Measurements from ENCODE around the gene SOD3.

Gene SOD3

GRCh38 chr4:24801136-24801855 lies 5.9 kb downstream of the SOD3 start:
- DNase-seq (ENCODE audit: low read depth in 2 of 2) = no peak

DNA sequence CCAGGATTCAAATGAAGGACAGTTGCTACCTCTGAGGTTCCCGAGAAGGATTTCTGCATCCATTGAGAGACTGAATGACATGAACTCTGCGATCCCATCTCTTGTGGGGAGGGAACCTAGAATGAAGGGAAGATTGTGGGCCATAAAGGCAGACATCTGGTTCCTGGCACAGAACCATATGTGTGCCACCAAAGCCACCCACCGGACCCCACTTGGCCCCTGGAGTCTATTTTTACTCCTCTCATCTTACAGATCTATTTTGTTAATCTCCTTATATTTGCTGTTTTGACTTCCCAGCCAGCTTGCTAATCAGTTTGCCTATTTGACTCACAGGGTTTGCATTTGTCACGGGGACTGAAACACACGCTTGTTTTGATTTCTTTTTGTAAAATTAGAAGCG lies 7.3 kb downstream of the SOD3 start:
- no peak for DNase-seq (ENCODE audit: low read depth in 2 of 2)

DNA sequence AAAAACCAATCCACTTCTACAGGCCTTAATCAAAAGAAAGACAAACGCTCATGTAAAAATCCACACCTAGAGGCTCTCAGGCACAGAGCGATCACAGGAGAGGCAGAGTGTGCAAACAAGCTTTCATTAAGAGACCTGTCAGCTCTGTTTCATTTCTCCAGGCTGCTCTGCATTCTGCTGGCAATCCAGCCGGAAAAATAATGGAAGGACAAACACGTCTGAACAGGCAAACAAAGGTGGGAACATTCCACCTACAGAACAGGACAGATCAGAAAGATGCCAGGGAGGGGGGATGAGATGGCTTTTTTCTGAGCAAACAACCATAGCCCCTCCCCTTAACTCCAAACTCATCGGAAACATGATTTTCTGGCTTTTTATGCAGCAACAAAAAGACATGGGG lies 9.7 kb downstream of the SOD3 start:
- no peak for DNase-seq (ENCODE audit: low read depth in 2 of 2)

- no peak for DNase-seq (ENCODE audit: low read depth in 2 of 2)
Observed at GRCh38 chr4:24805566-24805965, 10.2 kb downstream of the SOD3 start.

DNA sequence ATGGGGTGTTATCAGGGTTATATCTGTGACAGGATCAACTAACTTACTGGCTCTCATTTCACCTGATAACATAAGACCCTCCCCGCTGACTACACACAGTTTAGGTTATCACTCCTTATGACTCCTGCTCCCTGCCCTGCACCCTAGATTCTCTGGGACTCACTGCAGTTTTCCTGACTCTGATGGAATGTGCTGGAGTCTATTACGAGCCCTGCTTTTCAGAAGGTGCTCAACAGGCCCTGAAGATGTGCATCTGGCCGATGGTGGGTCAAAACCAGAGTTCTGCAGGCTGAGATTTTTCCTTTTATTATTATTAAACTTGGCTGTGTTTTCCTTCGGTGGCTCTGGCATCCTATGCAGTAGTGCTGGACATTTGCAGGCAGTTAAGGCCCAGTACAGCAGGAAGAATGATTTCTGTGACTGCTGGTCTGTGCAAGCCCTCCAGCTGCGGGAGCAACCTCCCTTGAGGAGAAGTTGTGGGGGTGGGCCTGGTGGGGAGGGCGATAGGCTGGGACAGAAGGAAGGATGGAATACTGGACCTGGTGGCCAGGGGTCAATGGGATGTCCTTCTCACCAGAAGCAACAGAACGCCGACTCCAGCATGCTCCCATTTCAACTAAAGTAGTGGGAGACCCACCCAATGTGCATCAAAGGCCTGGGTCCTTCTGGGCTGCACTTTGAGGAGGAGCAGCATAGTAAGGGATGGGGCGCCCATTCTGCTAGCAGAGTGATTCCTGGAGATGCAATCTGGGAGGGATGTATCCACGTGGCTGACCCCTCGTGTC lies 11.0 kb downstream of the SOD3 start:
- DNase-seq (ENCODE audit: low read depth in 2 of 2) = no peak

- no peak for DNase-seq (ENCODE audit: low read depth in 2 of 2)
Observed at GRCh38 chr4:24807611-24808010, 12.2 kb downstream of the SOD3 start.

- no peak for DNase-seq (ENCODE audit: low read depth in 2 of 2)
Observed at GRCh38 chr4:24808261-24808660, 12.9 kb downstream of the SOD3 start.

- no peak for DNase-seq (ENCODE audit: low read depth in 2 of 2)
Observed at GRCh38 chr4:24808955-24809354, 13.6 kb downstream of the SOD3 start.

- no peak for DNase-seq (ENCODE audit: low read depth in 2 of 2)
Observed at GRCh38 chr4:24809376-24809775, 14.0 kb downstream of the SOD3 start.

- DNase-seq (ENCODE audit: low read depth in 2 of 2) = no peak
Observed at GRCh38 chr4:24809815-24810405, 14.5 kb downstream of the SOD3 start.

DNA sequence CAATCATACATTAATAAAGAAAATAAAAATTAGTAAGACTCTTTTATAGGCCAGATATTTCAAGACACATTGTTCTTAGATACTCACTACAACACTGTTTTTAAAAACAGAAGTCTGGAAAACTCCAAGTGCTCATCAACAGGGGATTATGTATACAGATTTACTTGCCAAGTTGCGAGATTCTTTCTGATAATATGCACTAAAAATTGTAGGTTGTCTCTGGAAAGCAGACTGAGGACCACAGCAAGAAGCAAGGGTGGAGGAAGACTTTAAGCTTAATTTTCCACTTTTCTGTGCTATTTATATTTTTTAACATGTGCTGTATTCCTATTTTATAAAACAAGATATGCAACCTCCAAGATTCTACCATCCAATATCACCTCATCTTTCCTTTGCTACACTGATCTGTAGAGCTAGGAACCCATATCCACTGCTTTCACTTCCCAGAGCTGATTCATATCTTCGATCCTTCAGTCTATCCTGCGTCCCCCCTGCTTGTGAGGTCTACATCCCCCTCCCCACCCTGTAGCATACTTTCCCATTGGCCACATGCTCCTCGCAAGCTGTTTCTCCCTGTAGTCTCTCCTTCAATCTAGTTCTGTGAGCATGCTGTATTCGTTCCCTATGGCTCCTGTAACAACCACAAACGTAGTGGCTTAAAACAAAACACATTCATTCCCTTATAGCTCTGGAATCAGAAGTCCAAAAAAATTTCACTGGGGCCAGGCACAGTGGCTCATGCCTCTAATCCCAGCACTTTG lies 15.7 kb downstream of the SOD3 start:
- no peak for DNase-seq (ENCODE audit: low read depth in 2 of 2)

- DNase-seq (ENCODE audit: low read depth in 2 of 2) = no peak
Observed at GRCh38 chr4:24813732-24814131, 18.4 kb downstream of the SOD3 start.

DNA sequence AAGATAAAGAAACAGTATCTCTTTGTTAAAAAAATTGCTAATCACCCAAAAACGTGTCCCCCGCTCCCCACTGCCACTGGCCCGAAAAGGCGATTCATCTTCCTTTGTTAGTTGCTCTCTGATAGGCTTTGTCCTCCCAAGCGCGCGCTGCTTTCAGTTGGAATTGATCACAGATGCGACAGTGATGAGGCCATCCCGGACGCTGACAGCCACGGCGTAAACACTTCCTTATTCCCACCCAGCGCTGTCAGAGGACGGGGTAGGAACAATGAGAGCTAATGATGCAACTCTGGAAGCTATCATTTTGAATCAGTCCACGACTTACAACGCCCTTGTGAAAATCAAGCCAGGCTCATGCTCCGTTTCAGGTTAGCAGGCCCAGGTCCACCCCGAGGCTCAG lies 21.4 kb downstream of the SOD3 start:
- DNase-seq (ENCODE audit: low read depth in 2 of 2) = no peak

DNA sequence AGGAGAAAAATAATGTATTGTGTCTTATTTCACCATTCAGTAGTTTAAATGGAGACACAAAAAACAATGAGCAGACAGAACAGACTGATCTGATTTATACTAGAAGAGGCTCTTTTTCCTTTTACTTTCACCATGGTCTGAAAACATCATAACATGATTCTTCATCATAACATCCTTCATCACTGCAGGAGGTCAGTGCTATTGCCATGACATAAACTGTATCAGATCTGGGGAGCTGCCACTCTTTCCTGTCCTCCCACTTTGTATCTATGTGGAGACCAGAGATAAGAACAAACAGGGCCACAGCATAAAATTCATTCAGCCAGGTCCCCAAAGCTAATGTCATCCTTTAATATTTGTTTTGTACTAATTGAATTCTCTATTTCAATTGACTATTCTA lies 25.2 kb downstream of the SOD3 start:
- DNase-seq (ENCODE audit: low read depth in 2 of 2) = no peak

DNA sequence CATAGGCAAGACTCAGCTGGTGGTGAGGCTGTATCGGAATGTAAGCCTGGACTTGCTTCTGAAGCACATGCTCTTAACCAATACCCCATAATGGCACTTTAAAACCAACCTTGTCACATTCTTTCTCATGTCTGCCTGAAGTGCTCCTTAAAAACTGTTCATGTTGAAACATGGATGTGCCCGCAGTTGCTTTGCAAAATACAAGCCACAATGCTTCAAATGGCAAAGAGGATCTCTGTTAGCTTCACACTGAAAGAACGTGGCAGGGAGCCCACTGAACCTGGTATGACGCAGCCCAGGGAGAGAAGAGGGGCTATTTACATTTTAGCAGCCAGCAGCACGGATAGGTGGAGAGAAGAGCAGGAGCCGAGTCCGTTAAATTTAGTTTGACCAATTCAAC lies 29.3 kb downstream of the SOD3 start:
- no peak for DNase-seq (ENCODE audit: low read depth in 2 of 2)

DNA sequence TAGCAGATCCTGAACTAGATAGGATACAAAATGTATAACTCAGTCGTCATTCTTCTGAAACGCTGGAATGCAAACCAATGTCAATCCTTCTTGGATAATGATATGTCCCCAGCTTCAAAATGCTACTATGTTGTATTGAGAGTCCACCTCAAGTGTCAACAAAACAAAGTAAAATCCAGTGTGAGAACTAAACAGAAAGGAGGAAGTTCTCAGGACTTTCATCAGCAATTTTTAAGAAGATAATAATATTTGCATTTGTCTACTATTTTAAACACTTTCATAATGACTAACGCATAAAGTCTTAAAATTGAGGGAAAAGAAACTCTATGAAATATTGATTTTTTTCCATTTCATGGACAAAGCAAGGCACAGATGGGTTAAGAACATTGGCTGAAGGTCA lies 36.3 kb downstream of the SOD3 start:
- DNase-seq (ENCODE audit: low read depth in 2 of 2) = no peak

DNA sequence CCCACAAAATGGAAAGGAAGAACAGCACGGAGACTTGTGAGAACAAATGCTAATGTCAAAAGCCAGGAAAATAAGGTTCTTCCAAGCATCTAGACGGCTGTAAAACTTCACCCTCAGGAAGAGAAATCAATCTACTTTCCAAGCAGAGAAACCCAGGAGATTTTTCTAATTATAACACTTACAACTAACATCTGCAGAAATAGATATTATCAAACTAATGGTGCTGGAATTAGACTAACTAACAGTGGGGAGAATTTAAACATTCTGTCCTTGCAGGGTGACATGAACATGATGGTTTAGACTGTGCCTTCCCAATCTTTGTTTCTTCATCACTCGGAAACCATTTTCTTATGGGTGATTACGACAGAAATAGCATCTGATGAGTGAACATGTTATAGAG lies 40.3 kb downstream of the SOD3 start:
- no peak for DNase-seq (ENCODE audit: low read depth in 2 of 2)

- DNase-seq (ENCODE audit: low read depth in 2 of 2) = no peak
Observed at GRCh38 chr4:24836661-24837242, 41.4 kb downstream of the SOD3 start.

DNA sequence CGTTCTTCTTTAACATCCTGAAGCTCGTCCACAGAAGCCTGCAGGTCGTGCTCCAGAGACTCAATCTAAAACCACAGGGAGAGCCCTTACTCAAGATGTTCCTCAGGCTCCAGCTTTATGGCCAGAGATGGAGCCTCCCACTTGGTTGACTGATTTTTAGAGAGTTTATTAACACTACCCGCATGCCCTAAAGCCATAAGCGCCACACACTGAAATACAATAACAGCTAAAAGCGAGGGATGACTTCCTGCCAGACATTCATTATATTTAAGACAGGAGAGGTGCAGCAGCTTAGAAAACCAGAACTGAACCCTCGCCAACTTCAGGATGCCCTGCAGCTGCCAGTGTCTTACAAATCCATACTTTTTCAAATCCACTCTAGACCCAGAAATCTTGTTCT lies 42.0 kb downstream of the SOD3 start:
- DNase-seq (ENCODE audit: low read depth in 2 of 2) = no peak

- DNase-seq (ENCODE audit: low read depth in 2 of 2) = no peak
Observed at GRCh38 chr4:24837781-24838180, 42.4 kb downstream of the SOD3 start.

DNA sequence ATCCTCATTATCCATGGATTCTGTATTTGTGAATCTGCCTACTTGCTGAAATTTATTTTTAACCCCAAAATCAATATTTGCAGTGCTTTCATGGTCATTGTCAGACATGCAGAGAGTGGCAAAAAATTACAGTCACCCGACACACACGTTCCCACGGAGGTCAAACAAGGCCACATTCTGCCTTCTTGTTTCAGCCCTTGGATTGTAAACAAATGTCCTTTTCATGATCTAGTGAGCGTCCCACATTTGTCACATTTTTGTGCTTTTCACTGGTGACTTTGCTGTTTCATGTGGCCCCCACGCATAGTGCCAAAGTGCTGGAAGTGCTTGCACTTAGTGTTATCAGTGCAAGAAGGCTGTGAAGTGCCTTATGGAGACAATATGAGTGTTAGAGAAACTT lies 45.0 kb downstream of the SOD3 start:
- DNase-seq (ENCODE audit: low read depth in 2 of 2) = no peak

All from stimulated activated CD8-positive, alpha-beta memory T cell treated with anti-CD3 and anti-CD28 coated beads, Interleukin-7, amount 100 ng/mL, for 4 hours (primary cell).